Peyer's patch (tissue), 4 donors: ENCODE measurements around the gene CEMIP2.

Experiments
- CTCF ChIP-seq, 6 experiments: fragments of 450-650 bp in 4 of 6; fragments of 200-600 bp in 2 of 6; sonication (generic) in 1 of 6; IDR thresholded peaks; one replicate each; pipeline ENCODE4 v1.5.1; 2017 to 2019; ENCODE audit warnings: antibody characterized with exemption in 6 of 6, mild to moderate bottlenecking in 3 of 6, moderate library complexity in 1 of 6
- POLR2A ChIP-seq, 2 donors: fragments of 450-650 bp; IDR thresholded peaks; one replicate each; pipeline ENCODE4 v1.5.1; 2017; ENCODE audit warnings: antibody characterized with exemption in 2 of 2, mild to moderate bottlenecking in 2 of 2, moderate library complexity in 2 of 2

DNA sequence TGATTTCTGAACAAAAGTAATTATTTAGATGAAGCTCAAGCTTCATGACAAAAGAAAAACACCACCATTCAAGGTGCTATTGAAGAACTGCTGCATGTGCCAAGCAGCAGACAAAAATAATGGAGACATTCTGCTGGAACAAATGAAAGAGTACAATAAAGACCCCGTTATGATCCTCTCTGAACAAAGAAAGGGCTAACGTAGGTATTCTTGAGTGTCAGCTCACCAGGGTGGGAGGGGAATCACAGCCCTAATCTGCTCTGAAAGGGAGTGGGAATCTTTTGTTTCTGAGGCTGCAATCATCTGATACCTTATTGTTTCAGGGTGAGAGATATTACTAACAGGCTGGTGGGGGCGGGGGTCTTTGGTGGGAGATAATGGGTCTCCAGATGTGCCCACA lies 15.4 kb downstream of the CEMIP2 start:
- TF ChIP-seq CTCF (IDR thresholded peaks at IDR 0.05) (no peak), POLR2A (IDR thresholded peaks at IDR 0.05) (no peak)
